Karpas-422 (cell line): Measurements from ENCODE around the gene PRKN. TPM values are rescaled to one million over a fixed set of nuclear protein-coding genes. Genes with fewer than 3 reads are reported as not detected.

Source experiments
- DNase-seq: peaks from one replicate; pipeline ENCODE4 v3.0.0-alpha.2; 2015
- H2AFZ ChIP-seq: fragments of 200-600 bp; sonication (generic); 2 replicates; pipeline ENCODE4 v1.6.1; 2014; ENCODE audit warnings: antibody characterized with exemption, low read length, mixed read lengths
- H3K27ac ChIP-seq: fragments of 200-600 bp; sonication (generic); 2 replicates; pipeline ENCODE4 v1.5.1; 2014; ENCODE audit warnings: mild to moderate bottlenecking, low read length, moderate library complexity
- H3K27me3 ChIP-seq: fragments of 200-600 bp; sonication (generic); 2 replicates; pipeline ENCODE4 v1.6.1; 2014; ENCODE audit warnings: low read length, mixed read lengths
- H3K36me3 ChIP-seq: fragments of 200-600 bp; sonication (generic); 2 replicates; pipeline ENCODE4 v1.6.1; 2014; ENCODE audit warnings: low read length, mixed read lengths; ENCODE audit not compliant: insufficient read depth
- H3K4me1 ChIP-seq: fragments of 200-600 bp; sonication (generic); 2 replicates; pipeline ENCODE4 v1.6.1; 2014; ENCODE audit warnings: mild to moderate bottlenecking, low read length, mixed read lengths
- H3K4me2 ChIP-seq: fragments of 200-600 bp; sonication (generic); 2 replicates; pipeline ENCODE4 v1.6.1; 2014; ENCODE audit warnings: low read length, low read depth, mild to moderate bottlenecking; ENCODE audit not compliant: poor library complexity, severe bottlenecking
- H3K4me3 ChIP-seq: fragments of 200-600 bp; sonication (generic); 2 replicates; pipeline ENCODE4 v1.5.1; 2014; ENCODE audit warnings: mild to moderate bottlenecking, antibody characterized with exemption, low read length, mixed read lengths
- H3K79me2 ChIP-seq: fragments of 200-600 bp; sonication (generic); 2 replicates; pipeline ENCODE4 v1.6.1; 2014; ENCODE audit warnings: mild to moderate bottlenecking, low read length, mixed read lengths
- H3K9ac ChIP-seq: fragments of 200-600 bp; sonication (generic); 2 replicates; pipeline ENCODE4 v1.6.0; 2014; ENCODE audit warnings: low read length
- H3K9me2 ChIP-seq: fragments of 200-600 bp; sonication (generic), shearing (Covaris generic); replicated peaks from 2 replicates; pipeline ENCODE4 v1.6.0; 2014; ENCODE audit warnings: mild to moderate bottlenecking, low read length, moderate library complexity; ENCODE audit not compliant: insufficient read depth
- H3K9me3 ChIP-seq: fragments of 300-700, 200-600 bp; sonication (generic); 2 replicates; pipeline ENCODE4 v1.6.1; 2014; ENCODE audit warnings: low read length, mixed read lengths
- H4K20me1 ChIP-seq: fragments of 200-600 bp; sonication (generic); 2 replicates; pipeline ENCODE4 v1.6.1; 2014; ENCODE audit warnings: mild to moderate bottlenecking, antibody characterized with exemption, low read length, low read depth; ENCODE audit not compliant: insufficient read depth
- total RNA-seq: library from RNA; depleted of rRNA; stranded (reverse); fragments of >200 nt; shearing (Covaris generic); gene quantifications from 2 replicates; pipeline ENCODE4 v1.2.3, GENCODE V29; 2014; ENCODE audit warnings: low replicate concordance

The PRKN gene
- total RNA-seq, 1 experiment from 2014 or later, result not detected

DNA sequence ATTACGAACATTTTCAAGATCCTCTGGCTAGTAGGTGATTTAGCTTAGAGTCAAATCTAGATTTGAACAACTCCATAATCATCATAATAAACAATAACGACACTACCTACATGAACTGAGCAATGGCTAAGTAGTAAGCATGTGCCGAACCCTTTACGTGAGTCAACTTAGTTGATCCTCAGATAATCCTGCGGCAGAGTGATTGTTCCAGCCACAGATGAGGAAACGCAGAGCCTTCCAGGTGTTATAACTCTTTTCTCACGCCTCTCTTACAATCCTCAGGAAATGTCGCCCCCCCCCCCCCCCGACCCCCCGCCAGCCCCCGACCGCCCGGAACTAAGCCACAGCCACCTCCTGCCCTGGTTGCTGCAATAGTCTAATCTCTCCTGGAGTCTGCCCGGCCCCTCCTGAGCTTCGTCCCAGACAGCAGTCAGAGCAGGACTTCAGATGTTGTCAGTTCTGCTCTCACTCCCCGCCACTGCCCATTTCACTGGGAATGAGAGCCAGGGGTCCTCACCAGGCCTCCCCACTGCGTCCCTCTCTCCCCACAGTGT, 1312.2 kb downstream of the PRKN start:
- H3K4me1 ChIP-seq, result no peaks in the 10 kb centered on the region
- no peaks in the 10 kb centered on the region for H4K20me1 ChIP-seq
- no peaks in the 10 kb centered on the region for H3K27me3 ChIP-seq
- H3K9me2 ChIP-seq, result no peaks in the 10 kb centered on the region
- H3K27ac ChIP-seq, result no peak overlapping the region
- no peak overlapping the region for H3K4me3 ChIP-seq
- H3K79me2 ChIP-seq, result no peaks in the 10 kb centered on the region
- no peaks in the 10 kb centered on the region for H3K36me3 ChIP-seq
- no peak overlapping the region for H2AFZ ChIP-seq
- H3K9ac ChIP-seq, result no peak overlapping the region
- H3K4me2 ChIP-seq, result no peak overlapping the region
- no peaks in the 10 kb centered on the region; the same call in 1 of the 2 replicates for H3K9me3 ChIP-seq
- DNase-seq, result no peak

- no peaks in the 10 kb centered on the region for H3K27me3 ChIP-seq
- H3K36me3 ChIP-seq, result no peaks in the 10 kb centered on the region
- H3K4me3 ChIP-seq, result no peak overlapping the region
- no peaks in the 10 kb centered on the region for H3K4me1 ChIP-seq
- H2AFZ ChIP-seq, result no peak overlapping the region
- H3K79me2 ChIP-seq, result no peaks in the 10 kb centered on the region
- H3K4me2 ChIP-seq, result no peak overlapping the region
- H3K9me2 ChIP-seq, result no peaks in the 10 kb centered on the region
- no peaks in the 10 kb centered on the region for H4K20me1 ChIP-seq
- no peak overlapping the region for H3K27ac ChIP-seq
- no peak overlapping the region for H3K9ac ChIP-seq
- DNase-seq, result no peak
- no peaks in the 10 kb centered on the region; the same call in 1 of the 2 replicates for H3K9me3 ChIP-seq
Observed at GRCh38 chr6:161414707-161415106, 1312.9 kb downstream of the PRKN start.

DNA sequence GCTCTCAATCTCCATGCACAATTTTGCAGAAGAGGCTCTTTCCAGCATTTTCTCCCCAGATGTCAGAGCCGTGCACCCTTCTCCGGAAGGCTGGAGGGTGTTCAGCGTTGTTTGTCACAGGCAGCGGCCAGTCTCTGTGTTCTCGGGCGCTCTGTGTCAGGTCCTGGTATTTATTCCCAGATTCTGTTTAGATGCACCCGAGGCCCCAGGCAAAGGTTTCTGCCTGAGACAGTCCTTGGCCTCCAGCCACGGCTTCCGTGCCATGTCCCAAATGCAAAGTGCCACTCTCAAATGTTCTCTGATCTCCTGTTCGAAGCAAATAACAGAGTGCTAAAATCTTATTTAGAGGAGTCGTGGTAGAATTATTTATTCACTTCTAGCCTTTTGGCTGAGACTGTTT, 1313.4 kb downstream of the PRKN start:
- no peak overlapping the region for H2AFZ ChIP-seq
- H3K4me2 ChIP-seq, result no peak overlapping the region

DNA sequence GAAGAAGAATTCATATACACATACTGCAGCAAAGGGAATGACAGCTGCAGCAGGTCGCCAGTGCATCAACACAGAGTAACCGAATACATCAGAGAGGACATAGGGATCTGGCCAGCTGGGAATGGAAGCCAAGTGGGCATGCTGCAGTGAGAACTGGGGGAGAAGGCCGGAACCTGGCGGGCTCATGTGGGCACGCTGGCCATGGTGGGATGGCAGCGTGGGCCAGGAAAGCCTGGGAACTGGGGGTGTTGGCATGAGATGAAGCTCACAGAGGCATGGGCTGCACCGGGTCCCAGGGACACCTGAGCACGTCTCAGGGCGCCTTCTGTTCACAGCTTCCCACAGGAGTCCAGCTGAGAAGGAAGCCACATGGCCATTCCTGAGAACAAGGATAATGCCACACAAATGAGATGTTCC, 1314.2 kb downstream of the PRKN start:
- no peaks in the 10 kb centered on the region for H3K36me3 ChIP-seq
- no peak overlapping the region for H3K4me3 ChIP-seq
- no peaks in the 10 kb centered on the region; the same call in 1 of the 2 replicates for H3K9me3 ChIP-seq
- H3K9me2 ChIP-seq, result no peaks in the 10 kb centered on the region
- H3K9ac ChIP-seq, result no peak overlapping the region
- no peak overlapping the region for H3K27ac ChIP-seq
- no peaks in the 10 kb centered on the region for H4K20me1 ChIP-seq
- no peak for DNase-seq
- H3K27me3 ChIP-seq, result no peaks in the 10 kb centered on the region
- H3K4me2 ChIP-seq, result no peak overlapping the region
- no peak overlapping the region for H2AFZ ChIP-seq
- H3K4me1 ChIP-seq, result no peaks in the 10 kb centered on the region
- no peaks in the 10 kb centered on the region for H3K79me2 ChIP-seq

More for the DNA sequence above, 1313.4 kb downstream of the PRKN start:
- H3K4me1 ChIP-seq, result no peaks in the 10 kb centered on the region
- no peak overlapping the region for H3K27ac ChIP-seq
- H4K20me1 ChIP-seq, result no peaks in the 10 kb centered on the region
- no peaks in the 10 kb centered on the region for H3K79me2 ChIP-seq
- no peak for DNase-seq
- no peaks in the 10 kb centered on the region for H3K36me3 ChIP-seq
- no peak overlapping the region for H3K4me3 ChIP-seq
- H3K9ac ChIP-seq, result no peak overlapping the region
- no peaks in the 10 kb centered on the region for H3K27me3 ChIP-seq
- H3K9me2 ChIP-seq, result no peaks in the 10 kb centered on the region
- H3K9me3 ChIP-seq, result no peaks in the 10 kb centered on the region; the same call in 1 of the 2 replicates

DNA sequence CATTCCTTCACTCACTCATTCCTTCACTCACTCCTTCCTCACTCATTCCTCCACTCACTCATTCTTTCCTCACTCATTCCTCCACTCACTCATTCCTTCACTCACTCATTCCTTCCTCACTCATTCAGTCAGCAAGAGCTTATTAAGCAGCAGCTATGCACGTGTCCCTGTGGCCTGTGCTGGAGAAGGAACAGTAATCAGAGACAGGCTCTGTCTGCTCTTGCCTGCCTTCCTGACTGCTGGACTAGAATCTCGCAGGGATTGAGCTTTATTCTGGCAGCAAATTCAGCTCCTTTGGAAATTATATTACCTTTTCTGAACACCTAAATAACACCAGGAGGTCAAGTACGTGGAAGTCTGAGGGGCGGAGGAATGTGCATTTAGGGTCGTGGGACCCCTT, 1314.8 kb downstream of the PRKN start:
- Histone ChIP-seq H2AFZ (no peak overlapping the region), H3K27me3 (no peaks in the 10 kb centered on the region), H3K27ac (no peak overlapping the region), H3K9me3 (no peaks in the 10 kb centered on the region; the same call in 1 of the 2 replicates), H3K9me2 (no peaks in the 10 kb centered on the region), H3K4me3 (no peak overlapping the region), H3K4me1 (no peaks in the 10 kb centered on the region), H3K79me2 (no peaks in the 10 kb centered on the region), H3K4me2 (no peak overlapping the region), H4K20me1 (no peaks in the 10 kb centered on the region), H3K9ac (no peak overlapping the region), H3K36me3 (no peaks in the 10 kb centered on the region)
- DNase-seq, result no peak

- Histone ChIP-seq H2AFZ (no peak overlapping the region), H3K4me2 (no peak overlapping the region), H3K27ac (no peak overlapping the region), H3K9me3 (no peaks in the 10 kb centered on the region; the same call in 1 of the 2 replicates), H3K9ac (no peak overlapping the region), H3K9me2 (no peaks in the 10 kb centered on the region), H4K20me1 (no peaks in the 10 kb centered on the region), H3K4me1 (no peaks in the 10 kb centered on the region), H3K27me3 (no peaks in the 10 kb centered on the region), H3K79me2 (no peaks in the 10 kb centered on the region), H3K36me3 (no peaks in the 10 kb centered on the region), H3K4me3 (no peak overlapping the region)
- no peak for DNase-seq
Observed at GRCh38 chr6:161411265-161411944, 1316.2 kb downstream of the PRKN start.

DNA sequence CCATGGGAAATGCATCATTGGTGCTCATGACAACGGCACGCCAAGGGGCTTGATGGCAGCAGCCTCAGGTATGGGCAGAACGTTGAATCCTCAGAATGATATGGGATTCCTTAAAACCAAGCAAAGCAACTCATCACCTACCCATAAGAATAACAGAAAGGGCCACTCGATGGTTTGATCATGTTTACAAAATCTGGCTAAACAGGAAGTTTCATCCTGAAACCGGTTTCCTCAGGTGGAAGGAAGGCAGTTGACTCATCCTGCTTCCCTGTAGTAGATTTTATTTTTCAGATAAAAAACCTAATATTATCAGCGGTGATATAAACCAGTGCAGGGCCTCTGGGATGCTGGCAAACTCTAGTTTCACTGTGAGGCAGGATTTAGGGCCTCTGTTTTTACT, 1316.8 kb downstream of the PRKN start:
- Histone ChIP-seq H3K4me1 (no peaks in the 10 kb centered on the region), H2AFZ (no peak overlapping the region), H3K4me3 (no peak overlapping the region), H3K27ac (no peak overlapping the region), H3K27me3 (no peaks in the 10 kb centered on the region), H4K20me1 (no peaks in the 10 kb centered on the region), H3K36me3 (no peaks in the 10 kb centered on the region), H3K79me2 (no peaks in the 10 kb centered on the region), H3K4me2 (no peak overlapping the region), H3K9ac (no peak overlapping the region), H3K9me3 (no peaks in the 10 kb centered on the region; the same call in 1 of the 2 replicates), H3K9me2 (no peaks in the 10 kb centered on the region)
- DNase-seq, result peak; percentile 15

GRCh38 chr6:161410076-161410475, 1317.5 kb downstream of the PRKN start:
- Histone ChIP-seq H3K9ac (no peak overlapping the region), H4K20me1 (no peaks in the 10 kb centered on the region), H3K36me3 (no peaks in the 10 kb centered on the region), H3K9me3 (no peaks in the 10 kb centered on the region; the same call in 1 of the 2 replicates), H3K9me2 (no peaks in the 10 kb centered on the region), H3K4me1 (no peaks in the 10 kb centered on the region), H3K27me3 (no peaks in the 10 kb centered on the region), H2AFZ (no peak overlapping the region), H3K4me2 (no peak overlapping the region), H3K27ac (no peak overlapping the region), H3K4me3 (no peak overlapping the region), H3K79me2 (no peaks in the 10 kb centered on the region)
- no peak for DNase-seq
